Type B pancreatic cell (in vitro differentiated cells): ENCODE results near the gene DLGAP4. TPM values are rescaled to one million over a fixed set of nuclear protein-coding genes. Genes with fewer than 3 reads are reported as not detected.
A peak's percentile ranks its signal among the peaks of the same experiment; 100 is the strongest.

ENCODE experiments used
- DNase-seq: peaks from one replicate; pipeline ENCODE4 v3.0.0; 2021; ENCODE audit warnings: mixed read lengths; ENCODE audit not compliant: unreplicated experiment; ENCODE audit errors: extremely low spot score
- H3K27ac Mint-ChIP-seq: 2 replicates; pipeline ENCODE4 v1.8.0; 2021; ENCODE audit warnings: mild to moderate bottlenecking, mixed read lengths
- H3K27me3 Mint-ChIP-seq: 2 replicates; pipeline ENCODE4 v1.8.0; 2021; ENCODE audit warnings: mixed read lengths
- H3K36me3 Mint-ChIP-seq: 2 replicates; pipeline ENCODE4 v1.8.0; 2021; ENCODE audit warnings: mixed read lengths
- H3K4me1 Mint-ChIP-seq: one replicate; pipeline ENCODE4 v1.8.0; 2021; ENCODE audit warnings: mixed read lengths; ENCODE audit not compliant: unreplicated experiment
- H3K4me3 Mint-ChIP-seq: 2 replicates; pipeline ENCODE4 v1.8.0; 2021; ENCODE audit warnings: mild to moderate bottlenecking, mixed read lengths
- H3K9me3 Mint-ChIP-seq: 2 replicates; pipeline ENCODE4 v1.8.0; 2021; ENCODE audit warnings: mixed read lengths
- long read RNA-seq: library from polyadenylated mRNA; unstranded; transcript quantifications from one replicate; pipeline ENCODE4 v2.0.0, GENCODE V29; 2020
- total RNA-seq: library from RNA; stranded (reverse); gene quantifications from 2 replicates; pipeline ENCODE4 v1.2.1, GENCODE V29; 2021; ENCODE audit warnings: low replicate concordance
- TF ChIP-seq, protein P1 (sequence below): fragments of 200-600 bp; sonication (generic); conservative IDR thresholded peaks from 2 replicates; pipeline ENCODE4 v1.5.0; 2021; ENCODE audit warnings: antibody characterized with exemption, mild to moderate bottlenecking

DLGAP4 gene, protein sequence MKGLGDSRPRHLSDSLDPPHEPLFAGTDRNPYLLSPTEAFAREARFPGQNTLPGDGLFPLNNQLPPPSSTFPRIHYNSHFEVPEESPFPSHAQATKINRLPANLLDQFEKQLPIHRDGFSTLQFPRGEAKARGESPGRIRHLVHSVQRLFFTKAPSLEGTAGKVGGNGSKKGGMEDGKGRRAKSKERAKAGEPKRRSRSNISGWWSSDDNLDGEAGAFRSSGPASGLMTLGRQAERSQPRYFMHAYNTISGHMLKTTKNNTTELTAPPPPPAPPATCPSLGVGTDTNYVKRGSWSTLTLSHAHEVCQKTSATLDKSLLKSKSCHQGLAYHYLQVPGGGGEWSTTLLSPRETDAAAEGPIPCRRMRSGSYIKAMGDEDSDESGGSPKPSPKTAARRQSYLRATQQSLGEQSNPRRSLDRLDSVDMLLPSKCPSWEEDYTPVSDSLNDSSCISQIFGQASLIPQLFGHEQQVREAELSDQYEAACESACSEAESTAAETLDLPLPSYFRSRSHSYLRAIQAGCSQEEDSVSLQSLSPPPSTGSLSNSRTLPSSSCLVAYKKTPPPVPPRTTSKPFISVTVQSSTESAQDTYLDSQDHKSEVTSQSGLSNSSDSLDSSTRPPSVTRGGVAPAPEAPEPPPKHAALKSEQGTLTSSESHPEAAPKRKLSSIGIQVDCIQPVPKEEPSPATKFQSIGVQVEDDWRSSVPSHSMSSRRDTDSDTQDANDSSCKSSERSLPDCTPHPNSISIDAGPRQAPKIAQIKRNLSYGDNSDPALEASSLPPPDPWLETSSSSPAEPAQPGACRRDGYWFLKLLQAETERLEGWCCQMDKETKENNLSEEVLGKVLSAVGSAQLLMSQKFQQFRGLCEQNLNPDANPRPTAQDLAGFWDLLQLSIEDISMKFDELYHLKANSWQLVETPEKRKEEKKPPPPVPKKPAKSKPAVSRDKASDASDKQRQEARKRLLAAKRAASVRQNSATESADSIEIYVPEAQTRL
- total RNA-seq = 78.0 and 79.8 TPM in 2 replicates
- long read RNA-seq, partial matches to known transcripts = 0 of 8 reads
- long read RNA-seq, other reads (novel, unspliced or antisense) = 4 of 8 reads

DNA sequence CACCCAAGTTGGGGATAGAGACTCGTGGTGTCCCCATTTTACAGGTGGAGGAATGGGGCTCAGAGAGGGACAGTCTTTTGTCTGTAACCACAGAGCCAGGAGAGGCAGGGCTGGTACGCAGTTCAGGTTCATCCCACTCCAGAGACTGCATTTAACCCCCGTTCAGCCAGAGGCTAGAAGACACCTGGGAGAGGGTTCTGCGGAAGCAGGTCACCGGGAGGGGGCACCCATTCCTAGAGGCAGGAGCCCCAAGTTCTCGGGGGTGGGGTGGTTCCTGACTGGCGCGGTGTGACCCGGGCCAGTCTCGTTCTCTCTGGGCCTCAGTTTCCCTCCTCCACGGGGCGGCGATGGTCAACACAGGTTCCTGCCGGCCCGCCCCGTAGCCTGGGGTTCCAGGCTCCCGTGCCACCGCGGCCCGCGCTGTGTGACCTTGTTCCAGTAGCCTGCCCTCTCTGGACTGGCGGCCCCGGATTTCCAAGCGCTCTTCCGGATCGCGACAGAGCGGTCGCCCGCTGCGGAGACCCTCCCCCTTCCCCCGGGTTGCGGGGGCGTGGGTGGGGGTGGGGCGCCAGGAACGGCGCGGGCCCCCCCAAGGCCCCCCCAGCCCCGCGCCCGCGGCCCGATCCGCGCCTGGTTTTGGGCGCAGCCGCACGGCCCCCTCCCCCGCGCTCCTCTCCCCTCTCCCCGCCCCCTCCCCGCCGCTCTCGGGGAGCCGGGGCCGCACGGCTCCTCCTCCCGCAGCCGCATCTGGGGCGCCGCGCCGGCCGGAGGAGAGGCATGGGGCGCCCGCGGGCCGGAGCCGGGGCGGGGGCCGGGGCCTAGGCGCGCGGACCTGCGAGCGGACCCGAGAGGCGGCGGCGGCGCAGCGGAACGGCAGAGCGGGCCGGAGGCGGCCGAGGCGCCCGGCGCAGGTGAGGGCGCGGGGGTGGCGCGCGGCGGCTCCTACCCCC, at the start of gene DLGAP4:
DLGAP4 (plus strand) TSS at position 738 of the 950 bp plus-strand sequence. CDS start 125,379 bp downstream, outside the sequence.
- H3K4me1 Mint-ChIP-seq = peaks cover 9% of the 10 kb centered on the region
- TF ChIP-seq, protein P1, sequence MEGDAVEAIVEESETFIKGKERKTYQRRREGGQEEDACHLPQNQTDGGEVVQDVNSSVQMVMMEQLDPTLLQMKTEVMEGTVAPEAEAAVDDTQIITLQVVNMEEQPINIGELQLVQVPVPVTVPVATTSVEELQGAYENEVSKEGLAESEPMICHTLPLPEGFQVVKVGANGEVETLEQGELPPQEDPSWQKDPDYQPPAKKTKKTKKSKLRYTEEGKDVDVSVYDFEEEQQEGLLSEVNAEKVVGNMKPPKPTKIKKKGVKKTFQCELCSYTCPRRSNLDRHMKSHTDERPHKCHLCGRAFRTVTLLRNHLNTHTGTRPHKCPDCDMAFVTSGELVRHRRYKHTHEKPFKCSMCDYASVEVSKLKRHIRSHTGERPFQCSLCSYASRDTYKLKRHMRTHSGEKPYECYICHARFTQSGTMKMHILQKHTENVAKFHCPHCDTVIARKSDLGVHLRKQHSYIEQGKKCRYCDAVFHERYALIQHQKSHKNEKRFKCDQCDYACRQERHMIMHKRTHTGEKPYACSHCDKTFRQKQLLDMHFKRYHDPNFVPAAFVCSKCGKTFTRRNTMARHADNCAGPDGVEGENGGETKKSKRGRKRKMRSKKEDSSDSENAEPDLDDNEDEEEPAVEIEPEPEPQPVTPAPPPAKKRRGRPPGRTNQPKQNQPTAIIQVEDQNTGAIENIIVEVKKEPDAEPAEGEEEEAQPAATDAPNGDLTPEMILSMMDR = no peak
- peak within 1 kb of the TSS; percentile 83 for H3K4me3 Mint-ChIP-seq
- H3K9me3 Mint-ChIP-seq = no peaks in the 10 kb centered on the region
- DNase-seq = no peak
- peaks cover 86% of the 10 kb centered on the region for H3K27me3 Mint-ChIP-seq
- H3K36me3 Mint-ChIP-seq = no peaks in the 10 kb centered on the region
- H3K27ac Mint-ChIP-seq = no peak within 1 kb of the TSS

DNA sequence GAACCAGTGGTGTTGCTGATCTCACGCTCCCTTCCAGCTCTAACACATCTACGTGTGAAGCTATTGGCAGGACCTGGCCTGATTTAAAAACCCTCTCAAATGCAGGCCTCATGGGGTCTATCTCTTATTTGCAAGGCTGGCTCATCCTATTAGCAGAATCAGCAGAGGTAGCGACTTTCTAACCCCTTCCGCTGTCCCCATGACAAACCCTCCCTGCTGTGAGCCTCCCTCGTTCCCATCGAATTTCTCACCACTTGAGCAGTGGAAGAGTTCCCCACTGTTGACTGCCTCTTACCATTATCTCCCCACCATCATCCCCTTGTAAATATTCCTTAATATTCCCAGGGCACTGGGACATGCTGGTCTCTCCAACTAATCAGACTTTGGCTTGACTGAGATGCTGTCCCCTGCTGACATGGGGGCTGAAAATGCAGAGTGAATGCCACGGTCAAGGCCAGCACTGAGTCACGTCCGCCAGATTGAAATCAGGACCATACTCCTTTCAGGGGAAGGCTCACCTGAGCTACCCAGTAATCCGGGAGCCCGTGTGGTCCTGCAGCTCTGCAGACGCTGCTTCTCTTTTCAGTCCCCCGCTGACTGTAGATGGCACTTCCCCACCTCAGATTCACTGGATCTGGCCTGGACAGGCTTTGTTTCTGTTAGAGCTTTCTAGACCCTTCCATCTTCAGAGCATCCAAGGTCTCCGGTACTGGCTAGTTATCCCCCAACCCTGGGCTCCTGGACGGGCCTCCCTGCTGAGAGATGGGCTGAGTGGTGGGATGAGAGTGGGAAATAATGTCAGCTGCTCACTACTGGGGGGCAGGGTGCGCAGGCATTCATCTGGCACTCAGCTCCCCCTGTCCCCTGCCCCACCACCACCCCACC, 46.7 kb upstream of the DLGAP4 start:
- H3K36me3 Mint-ChIP-seq = no peaks in the 10 kb centered on the region
- no peak overlapping the region for H3K27ac Mint-ChIP-seq
- no peaks in the 10 kb centered on the region for H3K9me3 Mint-ChIP-seq
- H3K4me3 Mint-ChIP-seq = no peak overlapping the region
- TF ChIP-seq, protein P1 = no peak
- H3K4me1 Mint-ChIP-seq = no peaks in the 10 kb centered on the region
- H3K27me3 Mint-ChIP-seq = no peaks in the 10 kb centered on the region
- no peak for DNase-seq

DNA sequence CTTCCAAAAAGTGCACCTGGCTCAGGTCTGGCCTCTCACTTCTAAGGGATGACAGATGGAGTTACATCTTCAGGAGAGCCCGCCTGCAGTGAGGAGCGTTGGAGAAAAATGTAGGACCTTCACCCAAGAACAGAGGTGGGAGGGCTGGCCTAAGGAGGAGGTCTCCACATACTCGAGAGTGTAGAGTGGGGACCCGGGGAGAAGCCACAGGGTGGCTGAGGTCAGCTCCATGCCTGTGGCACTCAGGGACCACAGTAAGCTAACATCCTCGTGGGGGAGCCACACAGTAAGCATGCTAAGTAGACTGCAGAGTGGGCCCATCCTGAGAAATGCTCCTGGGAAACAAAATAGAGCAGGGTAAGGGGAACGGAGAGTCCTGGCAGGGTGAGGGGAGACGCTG, 45.8 kb upstream of the DLGAP4 start:
- no peaks in the 10 kb centered on the region for H3K36me3 Mint-ChIP-seq
- no peaks in the 10 kb centered on the region for H3K4me1 Mint-ChIP-seq
- H3K4me3 Mint-ChIP-seq = no peak overlapping the region
- TF ChIP-seq, protein P1 = no peak
- no peak for DNase-seq
- no peaks in the 10 kb centered on the region for H3K9me3 Mint-ChIP-seq
- H3K27me3 Mint-ChIP-seq = no peaks in the 10 kb centered on the region
- no peak overlapping the region for H3K27ac Mint-ChIP-seq

DNA sequence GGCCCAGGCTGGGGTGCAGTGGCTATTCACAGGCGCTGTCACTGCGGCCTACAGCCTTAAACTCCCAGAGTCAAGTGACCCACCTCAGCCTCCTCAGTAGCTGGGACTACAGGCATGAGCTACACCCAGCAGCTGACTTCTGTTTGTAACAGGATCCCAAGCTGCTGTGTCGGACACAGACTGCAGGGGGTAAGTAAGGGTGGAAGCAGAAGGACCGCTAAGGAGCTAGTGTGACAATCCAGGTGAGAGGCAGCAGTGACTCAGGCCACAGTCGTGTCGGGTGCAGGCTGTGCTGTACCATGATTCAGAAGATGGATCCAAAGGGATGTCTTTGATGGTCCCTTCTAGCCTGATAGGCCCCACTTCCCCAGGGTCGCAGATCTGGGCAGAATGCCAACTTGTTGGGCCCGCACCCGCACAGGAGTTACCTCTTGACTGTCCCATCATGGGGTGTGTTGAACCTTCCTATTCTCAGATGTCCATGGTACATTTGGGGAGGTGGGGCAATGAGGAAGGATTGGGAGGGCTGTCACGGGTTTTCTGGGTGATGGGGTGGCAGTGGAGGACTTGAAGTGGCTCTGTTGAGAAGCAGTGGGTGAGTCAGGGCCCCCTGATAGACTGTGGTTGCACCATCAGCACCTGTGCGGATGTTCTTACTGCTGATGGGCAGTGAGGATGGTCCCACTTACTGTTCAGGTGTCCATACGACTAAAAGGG, 44.6 kb upstream of the DLGAP4 start:
- H3K9me3 Mint-ChIP-seq = no peaks in the 10 kb centered on the region
- TF ChIP-seq, protein P1 = no peak
- no peaks in the 10 kb centered on the region for H3K4me1 Mint-ChIP-seq
- DNase-seq = no peak
- H3K27ac Mint-ChIP-seq = no peak overlapping the region
- H3K27me3 Mint-ChIP-seq = no peaks in the 10 kb centered on the region
- no peak overlapping the region for H3K4me3 Mint-ChIP-seq
- no peaks in the 10 kb centered on the region for H3K36me3 Mint-ChIP-seq
